ENCODE data around the gene NHP2. TPM values are rescaled to one million over a fixed set of nuclear protein-coding genes. Genes with fewer than 3 reads are reported as not detected.

Gene NHP2
- total and polyA plus RNA-seq, 2 donors from 2014 or later = 98.6 to 129 TPM

GRCh38 chr5:178126556-178126955 lies 27.1 kb downstream of the NHP2 start:
- FAIRE-seq (no peak), DNase-seq (peak in 2 of 5 donors; percentile 33 to 36)
- Histone ChIP-seq H3K4me1 (ENCODE audit: control insufficient read depth in 2 of 3, insufficient read depth in 2 of 3, low read depth in 1 of 3, low read length in 3 of 3) (peaks cover 0 to 3% (median 0%) of the 10 kb centered on the region in 3 donors), H3K9ac (ENCODE audit: low read length in 3 of 3) (no peak overlapping the region), H3K4me3 (ENCODE audit: low read length in 3 of 3) (no peak overlapping the region), H3K27ac (ENCODE audit: low read depth in 2 of 2, low read length in 2 of 2) (no peak overlapping the region), H3K27me3 (ENCODE audit: control insufficient read depth, insufficient read depth, low read length) (no peaks in the 10 kb centered on the region), H3K9me3 (ENCODE audit: control insufficient read depth in 2 of 3, insufficient read depth in 1 of 3, low read length in 3 of 3) (no peaks in the 10 kb centered on the region), H3K36me3 (ENCODE audit: control insufficient read depth in 2 of 3, insufficient read depth in 3 of 3, low read length in 3 of 3) (no peaks in the 10 kb centered on the region)
- intact Hi-C loops (cut with DNase I) = no loop called here
- no peak for TF ChIP-seq CTCF (IDR thresholded peaks at IDR 0.05; ENCODE audit: borderline replicate concordance, extremely low read depth, insufficient read depth)

GRCh38 chr5:178125253-178125906 lies 28.3 kb downstream of the NHP2 start:
- H3K9me3 ChIP-seq (ENCODE audit: control insufficient read depth in 2 of 3, insufficient read depth in 1 of 3, low read length in 3 of 3) = no peaks in the 10 kb centered on the region
- FAIRE-seq (no peak), DNase-seq (no peak)
- no peak overlapping the region for H3K27ac ChIP-seq (ENCODE audit: low read depth in 2 of 2, low read length in 2 of 2)
- intact Hi-C loops (cut with DNase I) = no loop called here
- H3K36me3 ChIP-seq (ENCODE audit: control insufficient read depth in 2 of 3, insufficient read depth in 3 of 3, low read length in 3 of 3) = no peaks in the 10 kb centered on the region
- TF ChIP-seq CTCF (IDR thresholded peaks at IDR 0.05; ENCODE audit: borderline replicate concordance, extremely low read depth, insufficient read depth) = no peak
- H3K27me3 ChIP-seq (ENCODE audit: control insufficient read depth, insufficient read depth, low read length) = no peaks in the 10 kb centered on the region
- H3K4me3 ChIP-seq (ENCODE audit: low read length in 3 of 3) = no peak overlapping the region
- peaks cover 0 to 11% (median 0%) of the 10 kb centered on the region in 3 donors for H3K4me1 ChIP-seq (ENCODE audit: control insufficient read depth in 2 of 3, insufficient read depth in 2 of 3, low read depth in 1 of 3, low read length in 3 of 3)
- H3K9ac ChIP-seq (ENCODE audit: low read length in 3 of 3) = no peak overlapping the region

- Histone ChIP-seq H3K36me3 (ENCODE audit: control insufficient read depth in 2 of 3, insufficient read depth in 3 of 3, low read length in 3 of 3) (no peaks in the 10 kb centered on the region), H3K4me3 (ENCODE audit: low read length in 3 of 3) (no peak overlapping the region), H3K9me3 (ENCODE audit: control insufficient read depth in 2 of 3, insufficient read depth in 1 of 3, low read length in 3 of 3) (no peaks in the 10 kb centered on the region), H3K27me3 (ENCODE audit: control insufficient read depth, insufficient read depth, low read length) (no peaks in the 10 kb centered on the region), H3K27ac (ENCODE audit: low read depth in 2 of 2, low read length in 2 of 2) (no peak overlapping the region), H3K4me1 (ENCODE audit: control insufficient read depth in 2 of 3, insufficient read depth in 2 of 3, low read depth in 1 of 3, low read length in 3 of 3) (peaks cover 0 to 11% (median 0%) of the 10 kb centered on the region in 3 donors), H3K9ac (ENCODE audit: low read length in 3 of 3) (no peak overlapping the region)
- DNase-seq (peak in 4 of 5 donors; percentile 39 to 83 (median 48)), FAIRE-seq (no peak)
- intact Hi-C loops (cut with DNase I) = no loop called here
- no peak for TF ChIP-seq CTCF (IDR thresholded peaks at IDR 0.05; ENCODE audit: borderline replicate concordance, extremely low read depth, insufficient read depth)
Observed at GRCh38 chr5:178123966-178124925, 29.4 kb downstream of the NHP2 start.

Data from kidney (tissue), 14 donors.